B cell (primary cell): ENCODE measurements around the gene SYTL2.

Source experiments
- CTCF ChIP-seq: fragments of 200-600 bp; IDR thresholded peaks from one replicate; pipeline ENCODE4 v1.8.0; 2022; ENCODE audit warnings: antibody characterized with exemption, mild to moderate bottlenecking
- EZH2 ChIP-seq: IDR thresholded peaks from 2 replicates; pipeline ENCODE4 v1.6.1; 2012; ENCODE audit warnings: borderline replicate concordance, low read depth, mild to moderate bottlenecking, moderate library complexity, low read length; ENCODE audit not compliant: insufficient read depth, poor library complexity, severe bottlenecking

- TF ChIP-seq CTCF (no peak), EZH2 (no peak)
Measured at GRCh38 chr11:85847436-85847835, 36.5 kb upstream of the SYTL2 start.
